ENCODE results near the gene JPT2.

JPT2 gene

DNA sequence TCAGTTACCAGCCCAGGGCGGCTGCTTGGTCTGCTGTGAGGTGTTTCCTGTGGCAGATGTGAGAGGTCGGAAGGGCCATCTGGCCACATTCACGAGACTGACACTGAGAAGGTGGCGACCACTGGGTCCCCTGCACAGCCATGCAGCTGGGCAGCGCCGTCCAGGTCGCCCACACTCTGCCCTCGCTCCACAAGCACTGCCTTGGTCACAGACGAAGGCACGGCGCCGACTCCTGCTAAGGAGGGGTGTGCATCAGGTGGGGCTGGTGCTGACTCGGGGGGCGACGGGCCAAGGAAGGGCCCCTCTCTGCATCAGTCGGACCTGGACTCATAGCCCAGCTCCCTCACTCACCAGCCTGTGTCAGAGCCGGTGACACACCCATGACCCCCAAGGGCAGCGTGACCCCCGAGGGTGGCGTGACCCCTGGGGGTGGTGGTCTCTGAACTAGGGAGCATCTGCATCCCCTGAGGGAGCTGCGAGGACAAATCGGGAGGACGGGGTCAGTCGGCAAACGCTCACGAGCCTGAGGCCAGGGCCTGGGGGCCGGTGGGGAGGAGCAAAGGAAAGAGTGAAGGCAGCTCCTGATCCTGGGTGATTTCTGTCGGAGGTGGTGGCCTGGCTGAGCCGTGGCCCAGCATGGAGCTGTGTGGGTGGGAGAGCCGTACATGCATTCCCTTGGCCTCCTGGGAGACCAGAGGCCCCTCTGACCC is 62.9 kb downstream of the JPT2 start:
- no peak for DNase-seq

DNA sequence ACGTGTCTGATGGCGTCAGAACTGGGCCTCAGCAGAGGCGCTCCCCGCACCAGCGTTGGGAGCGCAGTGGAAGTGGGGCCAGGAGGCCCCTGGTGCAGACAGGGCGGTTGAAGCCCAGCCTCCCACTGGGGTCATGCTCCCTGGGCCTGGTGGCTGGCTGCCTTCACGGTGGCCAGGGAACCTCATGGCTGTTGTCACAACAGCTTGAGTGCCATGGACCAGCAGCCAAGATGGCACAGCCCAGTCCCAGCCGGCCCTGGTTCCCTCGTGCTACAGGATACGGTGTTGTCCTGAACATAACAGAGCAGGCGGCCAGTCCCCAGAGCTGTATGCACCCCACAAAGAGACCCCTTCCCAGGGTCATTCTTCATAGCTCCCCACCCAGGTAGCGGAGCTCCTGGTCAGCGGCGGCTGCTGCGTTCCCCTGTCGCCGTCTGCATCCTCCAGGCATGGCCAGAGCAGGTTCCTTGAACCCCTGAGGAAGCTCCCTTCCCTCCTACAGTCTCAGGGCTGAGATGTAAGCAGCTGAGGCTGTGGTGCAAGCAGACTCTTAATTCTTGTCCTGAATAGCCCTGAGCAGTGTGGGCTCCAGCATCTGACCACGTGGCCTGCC is 63.6 kb downstream of the JPT2 start:
- DNase-seq: no peak

DNA sequence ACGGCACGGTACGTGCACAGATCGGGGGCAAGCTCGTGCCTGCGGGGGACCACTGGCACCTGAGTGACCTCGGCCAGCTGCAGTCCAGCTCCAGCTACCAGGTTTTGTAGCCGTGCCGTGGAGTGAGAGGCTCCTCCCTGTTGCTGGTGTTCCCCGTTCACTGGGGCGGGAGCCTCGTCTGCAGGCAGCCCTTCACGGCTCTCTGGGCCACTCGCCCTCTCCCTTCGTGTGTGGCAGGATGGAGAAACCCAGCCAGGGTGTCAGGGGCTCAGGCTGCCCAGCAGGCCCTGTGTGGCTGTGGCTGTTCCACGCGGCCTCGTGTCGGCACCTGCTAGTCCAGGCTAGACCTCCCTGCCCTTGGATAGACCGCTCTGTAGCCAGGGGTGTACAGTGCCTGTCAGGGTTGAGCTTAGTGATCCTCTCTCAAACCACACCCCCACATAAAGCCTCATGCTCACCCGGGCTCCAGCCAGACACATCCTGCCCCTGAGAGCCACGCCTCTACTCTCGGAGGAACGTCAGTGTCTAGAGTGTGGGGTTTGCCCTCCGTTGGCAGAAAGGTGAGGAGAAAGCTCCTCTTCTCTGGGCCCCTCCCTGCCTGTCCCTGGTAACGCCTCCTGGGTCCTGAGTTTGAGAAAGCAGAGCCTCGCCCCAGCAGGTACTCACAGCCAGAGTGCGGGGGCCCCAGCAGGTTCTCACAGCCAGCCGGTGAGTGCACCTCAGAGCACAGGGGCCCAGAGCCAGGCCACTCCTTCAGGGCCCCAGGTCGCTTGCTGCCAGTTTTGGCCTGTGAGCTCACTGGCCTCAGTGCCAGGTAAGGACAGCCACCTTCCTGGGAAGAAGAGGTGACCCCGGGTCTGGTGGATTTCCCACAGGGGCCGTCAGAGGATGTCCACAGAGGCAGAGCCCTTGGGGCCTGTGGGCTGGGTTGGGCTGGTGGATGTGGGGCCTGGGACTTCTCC is 65.6 kb downstream of the JPT2 start:
- no peak for DNase-seq

DNA sequence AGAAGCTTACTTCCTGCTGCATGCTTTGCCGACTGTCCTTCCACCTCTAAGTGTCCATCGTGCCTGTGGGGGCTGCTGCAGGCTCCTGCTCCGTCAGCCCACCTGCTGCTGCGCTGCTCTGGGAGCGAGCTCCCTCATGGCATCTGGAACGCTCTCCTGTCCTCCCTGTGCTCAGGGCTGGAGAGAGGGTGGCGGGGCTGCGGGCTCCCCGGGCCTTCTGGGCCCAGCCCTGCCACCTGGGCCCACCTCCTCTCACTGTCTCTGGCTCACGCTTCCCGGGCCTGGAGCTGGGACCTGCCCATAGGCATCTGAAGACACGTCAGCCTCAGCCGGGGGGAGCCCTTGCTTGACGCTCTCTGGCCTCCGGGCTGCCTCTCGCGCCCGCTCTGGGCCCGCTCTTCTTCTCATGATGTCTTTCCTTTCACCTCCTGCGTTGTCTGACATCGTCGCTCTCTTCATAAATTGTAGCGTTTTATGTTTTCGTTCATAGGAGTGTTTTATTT is 66.3 kb downstream of the JPT2 start:
- no peak for DNase-seq

DNA sequence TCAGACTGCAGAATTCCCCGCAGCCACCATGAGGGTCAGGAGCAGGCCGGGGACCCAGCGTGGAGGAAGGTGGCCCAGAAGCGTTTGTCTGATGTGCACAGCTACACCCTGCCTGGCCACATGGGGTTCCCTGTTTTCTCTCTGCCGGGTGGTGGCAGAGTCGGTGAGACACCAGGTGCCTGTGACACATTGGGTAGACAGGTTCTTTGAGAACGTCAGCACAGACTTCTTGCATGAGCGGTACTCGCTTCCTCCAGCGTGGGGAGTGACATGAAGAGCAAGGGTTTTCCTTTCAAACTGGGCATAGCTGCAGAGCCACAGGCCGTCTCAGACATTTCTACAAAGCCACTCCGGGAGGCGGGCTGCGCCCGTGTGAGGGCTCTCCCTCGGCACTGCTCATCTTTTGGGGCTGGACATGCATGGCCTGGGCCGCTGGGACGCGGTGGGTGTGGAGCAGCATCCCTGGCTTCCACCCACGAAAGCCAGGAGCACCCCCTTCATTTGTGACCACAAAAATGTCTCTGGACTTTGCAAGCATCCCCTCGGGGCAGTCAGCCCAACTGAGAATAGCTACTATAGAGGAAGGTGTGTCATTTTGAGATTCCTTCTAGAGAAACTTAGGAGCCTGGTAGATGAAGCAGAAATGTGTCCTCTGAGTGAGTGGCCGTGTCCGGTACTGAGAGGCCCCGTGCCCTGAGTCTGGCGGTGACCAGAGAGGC is 67.3 kb downstream of the JPT2 start:
- DNase-seq: no peak

GRCh38 chr16:1745900-1746692 is 68.0 kb downstream of the JPT2 start:
- DNase-seq: no peak

- DNase-seq: no peak
These were observed 68.7 kb downstream of the JPT2 start for GRCh38 chr16:1746693-1747195.

- DNase-seq: no peak
These were observed 69.9 kb downstream of the JPT2 start for GRCh38 chr16:1747934-1748333.

- DNase-seq: no peak
These were observed 71.4 kb downstream of the JPT2 start for GRCh38 chr16:1749152-1750117.

Measured in Kasumi-1 (cell line).